A549 (cell line): ENCODE data around the gene C9orf152. TPM values are rescaled to one million over a fixed set of nuclear protein-coding genes. Genes with fewer than 3 reads are reported as not detected.

ENCODE experiments used
- ATAC-seq, 2 experiments: fragments of 200-7000 bp in 1 of 2; fragments of >200 bp in 1 of 2; cut with Nextera tagmentation in 1 of 2; cut with Tn5 transposase in 1 of 2; 3 replicates each; pipeline versions ENCODE4 v1.8.0 to v1.9.1; 2018 to 2020; ENCODE audit warnings: mild to moderate bottlenecking in 1 of 2, moderate library complexity in 1 of 2
- CTCF ChIA-PET: fragments of 300-600 bp; sonication (Branson Sonifier 250); formaldehyde crosslinking; extraction: SDS; loops from one replicate; lab custom pipeline; 2021; ENCODE audit warnings: antibody characterized with exemption, inconsistent platforms; lab: Yijun Ruan, JAX
- POLR2A ChIA-PET: fragments of 350-600 bp; formaldehyde crosslinking; extraction: SDS; loops from one replicate; lab custom pipeline; 2021; ENCODE audit warnings: antibody characterized with exemption, inconsistent platforms; lab: Yijun Ruan, JAX
- DNase-seq, 2 experiments: peaks; one replicate each; pipeline versions ENCODE4 v3.0.0 to v3.0.0-alpha.2; 2011 to 2016; ENCODE audit warnings: low read depth in 1 of 2, low spot score in 1 of 2
- FAIRE-seq: peaks from 2 replicates; lab custom pipeline; 2011; peaks lifted over from hg19 to GRCh38; lab: Jason Lieb, UNC
- H3K27ac ChIP-seq, 2 experiments: fragments of >200 bp; sonication (Bioruptor Twin); formaldehyde crosslinking; 3 replicates each; pipeline ENCODE4 v1.5.1; 2016 to 2017
- H3K4me1 ChIP-seq: fragments of >200 bp; sonication (Bioruptor Twin); formaldehyde crosslinking; 3 replicates; pipeline ENCODE4 v1.6.1; 2016
- H3K4me2 ChIP-seq: fragments of >200 bp; sonication (Bioruptor Twin); formaldehyde crosslinking; 3 replicates; pipeline ENCODE4 v1.6.1; 2016
- H3K4me3 ChIP-seq: fragments of >200 bp; sonication (Bioruptor Twin); formaldehyde crosslinking; 3 replicates; pipeline ENCODE4 v1.5.1; 2016
- H3K9me3 ChIP-seq: fragments of >200 bp; sonication (Bioruptor Twin); formaldehyde crosslinking; 3 replicates; pipeline ENCODE4 v1.6.1; 2016
- ATOH8 ChIP-seq: fragments of 250-450 bp; sonication (Bioruptor Pico); IDR thresholded peaks from 2 replicates; pipeline ENCODE4 v1.5.0; 2020; ENCODE audit warnings: low read depth, mild to moderate bottlenecking, moderate library complexity
- BCL3 ChIP-seq: fragments of >200 bp; sonication (Bioruptor Twin); formaldehyde crosslinking; IDR thresholded peaks from 3 replicates; pipeline ENCODE4 v1.6.1; 2016
- CBX8 ChIP-seq: fragments of 200-600 bp; sonication (generic); IDR thresholded peaks from 2 replicates; pipeline ENCODE4 v1.6.1; 2016
- EHF ChIP-seq: fragments of 250-450 bp; sonication (Bioruptor Pico); IDR thresholded peaks from 2 replicates; pipeline ENCODE4 v1.5.0; 2020; ENCODE audit warnings: mild to moderate bottlenecking
- EHMT2 ChIP-seq: fragments of 200-600 bp; sonication (generic); IDR thresholded peaks from 2 replicates; pipeline ENCODE4 v1.6.1; 2016; ENCODE audit warnings: antibody characterized with exemption, low read depth, mild to moderate bottlenecking, moderate library complexity
- ELK1 ChIP-seq: fragments of 150-350 bp; IDR thresholded peaks from 2 replicates; pipeline ENCODE4 v1.6.1; 2014; ENCODE audit warnings: low read depth, mild to moderate bottlenecking, low read length
- HDAC2 ChIP-seq: fragments of 200-600 bp; sonication (generic); IDR thresholded peaks from 2 replicates; pipeline ENCODE4 v1.6.1; 2016
- HMGXB4 ChIP-seq: fragments of 250-450 bp; sonication (Bioruptor Pico); IDR thresholded peaks from 2 replicates; pipeline ENCODE4 v1.5.0; 2021; ENCODE audit warnings: mild to moderate bottlenecking, moderate library complexity, borderline replicate concordance
- HOXB13 ChIP-seq: fragments of 250-450 bp; sonication (Bioruptor Pico); IDR thresholded peaks from 2 replicates; pipeline ENCODE4 v1.5.0; 2020; ENCODE audit warnings: low read depth, mild to moderate bottlenecking, moderate library complexity
- HOXB5 ChIP-seq: fragments of 250-450 bp; sonication (Bioruptor Pico); IDR thresholded peaks from 2 replicates; pipeline ENCODE4 v1.5.0; 2020; ENCODE audit warnings: mild to moderate bottlenecking, moderate library complexity
- JUN ChIP-seq, 2 experiments: fragments of >200 bp; sonication (Bioruptor Twin); formaldehyde crosslinking; IDR thresholded peaks; 2 replicates in 1 of 2; 3 replicates in 1 of 2; pipeline ENCODE4 v1.6.1; 2016 to 2017
- JUNB ChIP-seq: fragments of >200 bp; sonication (Bioruptor Twin); formaldehyde crosslinking; IDR thresholded peaks from 2 replicates; pipeline ENCODE4 v1.6.1; 2016
- KDM1A ChIP-seq: fragments of 200-600 bp; sonication (generic); IDR thresholded peaks from 2 replicates; pipeline ENCODE4 v1.6.1; 2016; ENCODE audit warnings: low read depth, mild to moderate bottlenecking
- MAFK ChIP-seq: fragments of 450-650 bp; IDR thresholded peaks from 2 replicates; pipeline ENCODE4 v1.6.1; 2014; ENCODE audit not compliant: partially characterized antibody
- MAX ChIP-seq: IDR thresholded peaks from 2 replicates; pipeline ENCODE4 v1.6.1; 2012
- NPAS2 ChIP-seq: fragments of 250-450 bp; sonication (Bioruptor Pico); IDR thresholded peaks from 2 replicates; pipeline ENCODE4 v1.8.0; 2022; ENCODE audit warnings: mild to moderate bottlenecking, moderate library complexity, borderline replicate concordance
- NR3C1 ChIP-seq: fragments of >200 bp; sonication (Bioruptor Twin); formaldehyde crosslinking; IDR thresholded peaks from 3 replicates; pipeline ENCODE4 v1.6.1; 2017
- PBX3 ChIP-seq: IDR thresholded peaks from 2 replicates; pipeline ENCODE4 v1.6.1; 2012
- PHF8 ChIP-seq: fragments of 200-600 bp; sonication (generic); IDR thresholded peaks from 2 replicates; pipeline ENCODE4 v1.6.1; 2016; ENCODE audit warnings: low read depth, mild to moderate bottlenecking, antibody characterized with exemption, moderate library complexity, borderline replicate concordance
- RARB ChIP-seq: fragments of 250-450 bp; sonication (Bioruptor Pico); IDR thresholded peaks from 2 replicates; pipeline ENCODE4 v1.8.0; 2021; ENCODE audit warnings: mild to moderate bottlenecking, moderate library complexity
- REST ChIP-seq: fragments of 200-600 bp; sonication (generic); IDR thresholded peaks from 2 replicates; pipeline ENCODE4 v1.6.1; 2016; ENCODE audit warnings: antibody characterized with exemption, mild to moderate bottlenecking, moderate library complexity
- SMC3 ChIP-seq: fragments of >200 bp; sonication (Bioruptor Twin); formaldehyde crosslinking; IDR thresholded peaks from 3 replicates; pipeline ENCODE4 v1.6.1; 2018; ENCODE audit warnings: inconsistent platforms
- TFCP2L1 ChIP-seq: fragments of 250-450 bp; sonication (Bioruptor Pico); IDR thresholded peaks from 2 replicates; pipeline ENCODE4 v1.5.0; 2021; ENCODE audit warnings: mild to moderate bottlenecking
- TP53 ChIP-seq: fragments of 250-450 bp; sonication (Bioruptor Pico); IDR thresholded peaks from 2 replicates; pipeline ENCODE4 v1.5.0; 2021; ENCODE audit warnings: mild to moderate bottlenecking, moderate library complexity
- USF2 ChIP-seq: fragments of 450-650 bp; IDR thresholded peaks from 2 replicates; pipeline ENCODE4 v1.6.1; 2014; ENCODE audit warnings: antibody characterized with exemption
- ZNF302 ChIP-seq: fragments of 250-450 bp; sonication (Bioruptor Pico); IDR thresholded peaks from 2 replicates; pipeline ENCODE4 v1.9.0; 2021; ENCODE audit warnings: inconsistent platforms, mild to moderate bottlenecking, moderate library complexity
- WGBS: methylation state at CpG from one replicate; pipeline ENCODE4 v1.1.6; 2017; ENCODE audit errors: missing lambda C conversion rate; 5-methylcytosine and 5-hydroxymethylcytosine counted together
- polyA plus RNA-seq, 4 experiments: library from polyadenylated mRNA; depleted of rRNA in 3 of 4; stranded (reverse); fragments of >200 nt; fragmentation: RNase III in 1 of 4; extraction: RNeasy Plus Mini Kit Qiagen cat#74134 plus additional on column Dnase treatment in 1 of 4; gene quantifications; 2 replicates in 3 of 4; 3 replicates in 1 of 4; pipeline ENCODE4 v1.2.3, GENCODE V29; 2011 to 2017

Gene C9orf152
- polyA plus RNA-seq, 2 of the 4 experiments (the other 2 are of a cell fraction): 0.10 to 0.79 TPM

GRCh38 chr9:110188101-110188500 lies 19.9 kb downstream of the C9orf152 start:
- WGBS: 69% methylated on average over 3 of the region's 4 CpGs
- ChIA-PET CTCF (interaction anchor here (1.0 to 17.3 kb wide), 3 partner anchors 28 to 435 kb away, joined by 3 to 196 read pairs (median 10); no protein-coding TSS in a partner anchor), POLR2A (interaction anchor here (0.6 kb wide), 1 partner anchor 160 kb away, joined by 3 read pairs; no protein-coding TSS in a partner anchor)
- Histone ChIP-seq H3K9me3 (no peaks in the 10 kb centered on the region), H3K4me3 (no peak overlapping the region), H3K4me2 (no peak overlapping the region), H3K4me1 (peaks cover 20% of the 10 kb centered on the region), H3K27ac (peak overlapping the region in 1 of 2 experiments; percentile 58; a peak in 1 of 6 replicates)
- ATAC-seq (no peak), FAIRE-seq (no peak), DNase-seq (no peak)
- TF ChIP-seq JUN (IDR thresholded peaks at IDR 0.05): no peak
- TF ChIP-seq REST: no peak
- no peak for TF ChIP-seq HDAC2
- TF ChIP-seq NPAS2 (CRISPR knock-in tag): no peak
- no peak for TF ChIP-seq ZNF302 (CRISPR knock-in tag)
- no peak for TF ChIP-seq HOXB5 (CRISPR knock-in tag)
- no peak for TF ChIP-seq EHMT2
- TF ChIP-seq TFCP2L1 (CRISPR knock-in tag): no peak
- no peak for TF ChIP-seq USF2
- TF ChIP-seq SMC3: no peak
- TF ChIP-seq BCL3: no peak
- no peak for TF ChIP-seq CBX8
- TF ChIP-seq ELK1: no peak
- TF ChIP-seq MAFK: no peak
- no peak for TF ChIP-seq KDM1A
- TF ChIP-seq MAX: no peak
- TF ChIP-seq EHF: no peak
- no peak for TF ChIP-seq ATOH8
- TF ChIP-seq HOXB13 (CRISPR knock-in tag): no peak

- no peak for DNase-seq
- POLR2A ChIA-PET: no interaction called here
- CTCF ChIA-PET: interaction anchor here (1.0 to 17.3 kb wide), 5 partner anchors 16 to 436 kb away, joined by 3 to 196 read pairs (median 4); no protein-coding TSS in a partner anchor
- Histone ChIP-seq H3K9me3 (no peaks in the 10 kb centered on the region), H3K4me1 (peaks cover 14% of the 10 kb centered on the region; the same call in 2 of the 3 replicates), H3K4me2 (no peak overlapping the region), H3K4me3 (no peak overlapping the region), H3K27ac (no peak overlapping the region; a peak in 1 of 6 replicates)
- no peak for ATAC-seq
- no peak for FAIRE-seq
- 71% methylated on average over 2 of the region's 2 CpGs for WGBS
- no peak for TF ChIP-seq TFCP2L1 (CRISPR knock-in tag)
- TF ChIP-seq PHF8: no peak
- no peak for TF ChIP-seq NR3C1
- no peak for TF ChIP-seq HDAC2
- TF ChIP-seq RARB (CRISPR knock-in tag): no peak
- no peak for TF ChIP-seq TP53 (CRISPR knock-in tag)
- no peak for TF ChIP-seq JUNB
- no peak for TF ChIP-seq PBX3
- TF ChIP-seq HMGXB4 (CRISPR knock-in tag): no peak
- TF ChIP-seq USF2: no peak
Measured at GRCh38 chr9:110187126-110187525, 20.8 kb downstream of the C9orf152 start.
